T47D (cell line): ENCODE data around the gene METTL25B.
A peak's percentile ranks its signal among the peaks of the same experiment; 100 is the strongest.

Experiments used
- DNase-seq, 2 experiments: peaks; one replicate each; pipeline versions ENCODE4 v3.0.0 to v3.0.0-alpha.2; 2011 to 2012; ENCODE audit warnings: low read depth in 1 of 2, low spot score in 1 of 2
- JUND ChIP-seq: IDR thresholded peaks from 2 replicates; pipeline ENCODE4 v1.6.1; 2012; ENCODE audit warnings: low read depth
- in situ Hi-C: cut with HindIII; loops from 2 replicates; pipeline ENCODE4 v1.10.0; 2016; ENCODE audit warnings: low sequenced_read_pairs, low pct_unique_long_range_greater_than_20kb

Gene METTL25B

GRCh38 chr1:156721131-156721530 is 7.1 kb upstream of the METTL25B start:
- TF ChIP-seq JUND, result no peak
- no peak for DNase-seq
- in situ Hi-C loops, result no loop called here

GRCh38 chr1:156721535-156721934 is 6.7 kb upstream of the METTL25B start:
- no peak for DNase-seq
- no peak for TF ChIP-seq JUND
- in situ Hi-C loops, result no loop called here

- peak; percentile 80 to 96 for DNase-seq
- in situ Hi-C loops, result no loop called here
- TF ChIP-seq JUND, result no peak
Measured at GRCh38 chr1:156725683-156726280, 2.5 kb upstream of the METTL25B start.

GRCh38 chr1:156726549-156727226 is 1.6 kb upstream of the METTL25B start:
- no peak for TF ChIP-seq JUND
- in situ Hi-C loops, result no loop called here
- DNase-seq, result peak; percentile 59 to 89

- no peak for TF ChIP-seq JUND
- in situ Hi-C loops, result no loop called here
- DNase-seq, result no peak
Measured at GRCh38 chr1:156727492-156727891, 777 bp upstream of the METTL25B start.

GRCh38 chr1:156728599-156729462 is 562 bp downstream of the METTL25B start, which contains the start of gene ISG20L2:
ISG20L2 (minus strand) TSS chr1:156728766; CDS start chr1:156727652, 1,114 bp downstream.
- in situ Hi-C loops, result no loop called here
- no peak for TF ChIP-seq JUND
- DNase-seq, result peak; percentile 92 to 99

- in situ Hi-C loops, result no loop called here
- no peak for TF ChIP-seq JUND
- DNase-seq, result no peak
Measured at GRCh38 chr1:156733989-156734584, 5.8 kb downstream of the METTL25B start.

- no peak for TF ChIP-seq JUND
- no peak for DNase-seq
- in situ Hi-C loops, result no loop called here
Measured at GRCh38 chr1:156738407-156738806, 10.1 kb downstream of the METTL25B start.

GRCh38 chr1:156738916-156739315 is 10.6 kb downstream of the METTL25B start:
- in situ Hi-C loops, result no loop called here
- DNase-seq, result no peak
- no peak for TF ChIP-seq JUND

GRCh38 chr1:156740237-156740740 is 12.0 kb downstream of the METTL25B start:
- TF ChIP-seq JUND, result no peak
- DNase-seq, result no peak
- in situ Hi-C loops, result no loop called here

GRCh38 chr1:156740741-156741480 is 12.6 kb downstream of the METTL25B start, which contains the start of gene MRPL24:
MRPL24 (minus strand) TSS chr1:156741088; CDS start chr1:156738704, 2,384 bp downstream.
- TF ChIP-seq JUND, result no peak
- in situ Hi-C loops, result no loop called here
- peak; percentile 89 to 100 for DNase-seq
